Stimulated activated CD4-positive, alpha-beta T cell treated with anti-CD3 and anti-CD28 coated beads, TNF-alpha, amount 100 ng/mL, for 4 hours (primary cell): ENCODE measurements around the gene MRPL28.
"Not testable (repeated sequence)": the region's sequence is repeated elsewhere in the genome, so short reads cannot be mapped to it uniquely, and the experiment has no call there.

ENCODE experiments used
- DNase-seq, 3 experiments: peaks; one replicate each; pipeline ENCODE4 v3.0.0-alpha.2; 2020; ENCODE audit warnings: low read depth in 3 of 3

The MRPL28 gene

GRCh38 chr16:370443-370842 lies at the start of gene MRPL28:
TSS of gene MRPL28 (minus strand) at chr16:370538. CDS start at chr16:370218, 320 bp downstream.
- peak; percentile 85 to 92 (median 89) for DNase-seq

GRCh38 chr16:415170-415498 lies 44.8 kb upstream of the MRPL28 start:
- DNase-seq: not testable (repeated sequence)

- no peak for DNase-seq
These were observed 44.2 kb upstream of the MRPL28 start for GRCh38 chr16:414395-415169.

GRCh38 chr16:411576-412265 lies 41.4 kb upstream of the MRPL28 start:
- DNase-seq: no peak

- DNase-seq: no peak
These were observed 40.3 kb upstream of the MRPL28 start for GRCh38 chr16:410516-411178.

GRCh38 chr16:407253-407652 lies 36.9 kb upstream of the MRPL28 start:
- no peak for DNase-seq

- DNase-seq: no peak
These were observed 35.5 kb upstream of the MRPL28 start for GRCh38 chr16:405548-406506.

GRCh38 chr16:404971-405486 lies 34.7 kb upstream of the MRPL28 start:
- no peak for DNase-seq

- peak; percentile 98 to 100 (median 99) for DNase-seq
These were observed 31.4 kb upstream of the MRPL28 start, which contains the start of gene DECR2 for GRCh38 chr16:401468-402348. TSS of gene DECR2 (plus strand) at chr16:401885. CDS start at chr16:401964, 79 bp downstream.

- DNase-seq: no peak
These were observed 29.8 kb upstream of the MRPL28 start for GRCh38 chr16:400061-400591.

GRCh38 chr16:399340-400019 lies 29.1 kb upstream of the MRPL28 start:
- DNase-seq: no peak

- no peak for DNase-seq
These were observed 28.4 kb upstream of the MRPL28 start for GRCh38 chr16:398561-399339.

GRCh38 chr16:397736-398332 lies 27.5 kb upstream of the MRPL28 start:
- no peak for DNase-seq

- no peak for DNase-seq
These were observed 26.9 kb upstream of the MRPL28 start, which contains the start of gene NME4 for GRCh38 chr16:397135-397661. TSS of gene NME4 (plus strand) at chr16:397199. CDS start at chr16:397223, 24 bp downstream.

- DNase-seq: no peak
These were observed 26.3 kb upstream of the MRPL28 start for GRCh38 chr16:396605-397004.

- no peak for DNase-seq
These were observed 25.9 kb upstream of the MRPL28 start for GRCh38 chr16:396199-396598.

- DNase-seq: no peak
These were observed 22.2 kb upstream of the MRPL28 start for GRCh38 chr16:392450-393030.
